ENCODE measurements around the gene COL6A5. TPM values are rescaled to one million over a fixed set of nuclear protein-coding genes. Genes with fewer than 3 reads are reported as not detected.
"Not testable (repeated sequence)": the region's sequence is repeated elsewhere in the genome, so short reads cannot be mapped to it uniquely, and the experiment has no call there.

COL6A5 gene
- total RNA-seq, 2 donors from 2014 or later: not detected

DNA sequence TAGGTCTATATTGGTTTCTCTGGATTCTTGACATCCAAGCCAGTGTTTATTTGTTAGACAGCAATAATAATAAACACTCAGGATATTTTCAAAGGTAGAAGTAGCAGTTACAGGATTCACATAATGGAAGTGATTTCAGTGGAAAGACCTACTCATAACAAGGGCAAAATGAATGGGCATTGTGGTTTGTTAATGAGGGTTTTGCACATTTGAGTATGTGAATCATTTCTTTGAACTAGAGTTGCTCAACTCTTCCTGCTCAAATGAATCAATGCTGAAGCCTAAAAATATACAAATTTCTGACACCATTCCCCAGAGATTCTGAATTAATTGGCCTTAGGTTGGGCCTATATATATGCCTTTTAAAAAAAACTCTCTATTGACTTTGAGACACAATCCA is 4.1 kb upstream of the COL6A5 start:
- H3K27me3 ChIP-seq: no peaks in the 10 kb centered on the region
- H3K36me3 ChIP-seq (replicated peaks in 1 of 2; ENCODE audit: insufficient read depth in 1 of 2, low read depth in 2 of 2): no peaks in the 10 kb centered on the region
- no peak overlapping the region for H3K4me3 ChIP-seq
- TF ChIP-seq, protein P1, sequence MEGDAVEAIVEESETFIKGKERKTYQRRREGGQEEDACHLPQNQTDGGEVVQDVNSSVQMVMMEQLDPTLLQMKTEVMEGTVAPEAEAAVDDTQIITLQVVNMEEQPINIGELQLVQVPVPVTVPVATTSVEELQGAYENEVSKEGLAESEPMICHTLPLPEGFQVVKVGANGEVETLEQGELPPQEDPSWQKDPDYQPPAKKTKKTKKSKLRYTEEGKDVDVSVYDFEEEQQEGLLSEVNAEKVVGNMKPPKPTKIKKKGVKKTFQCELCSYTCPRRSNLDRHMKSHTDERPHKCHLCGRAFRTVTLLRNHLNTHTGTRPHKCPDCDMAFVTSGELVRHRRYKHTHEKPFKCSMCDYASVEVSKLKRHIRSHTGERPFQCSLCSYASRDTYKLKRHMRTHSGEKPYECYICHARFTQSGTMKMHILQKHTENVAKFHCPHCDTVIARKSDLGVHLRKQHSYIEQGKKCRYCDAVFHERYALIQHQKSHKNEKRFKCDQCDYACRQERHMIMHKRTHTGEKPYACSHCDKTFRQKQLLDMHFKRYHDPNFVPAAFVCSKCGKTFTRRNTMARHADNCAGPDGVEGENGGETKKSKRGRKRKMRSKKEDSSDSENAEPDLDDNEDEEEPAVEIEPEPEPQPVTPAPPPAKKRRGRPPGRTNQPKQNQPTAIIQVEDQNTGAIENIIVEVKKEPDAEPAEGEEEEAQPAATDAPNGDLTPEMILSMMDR (IDR thresholded peaks at IDR 0.05): no peak
- TF ChIP-seq POLR2A (IDR thresholded peaks at IDR 0.05): no peak
- no peaks in the 10 kb centered on the region for H3K4me1 ChIP-seq
- H3K9me3 ChIP-seq: no peaks in the 10 kb centered on the region
- intact Hi-C loops (cut with DNase I): no loop called here
- H3K27ac ChIP-seq: no peak overlapping the region
- DNase-seq (no peak), ATAC-seq (no peak)

DNA sequence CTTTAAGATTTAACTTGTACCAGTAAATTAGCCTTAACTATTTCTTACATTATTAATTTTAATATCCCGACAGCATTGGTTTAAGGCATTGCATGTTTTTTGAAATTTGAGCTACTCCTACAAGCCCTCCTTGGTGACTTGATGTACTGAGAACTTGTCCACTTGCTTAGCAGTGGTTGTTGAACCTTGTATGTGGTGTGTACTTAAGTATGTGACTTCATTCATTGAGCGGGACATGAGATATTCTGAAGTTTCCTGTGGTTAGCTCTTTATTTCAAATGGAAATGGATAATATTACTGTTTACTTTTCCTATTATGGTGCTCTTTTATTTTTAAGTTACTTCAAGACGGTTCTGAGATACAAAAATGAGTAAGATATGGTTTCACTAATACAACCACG is 3.6 kb upstream of the COL6A5 start:
- TF ChIP-seq, protein P1 (IDR thresholded peaks at IDR 0.05): no peak
- no peak for TF ChIP-seq POLR2A (IDR thresholded peaks at IDR 0.05)
- intact Hi-C loops (cut with DNase I): no loop called here
- H3K4me1 ChIP-seq: no peaks in the 10 kb centered on the region
- no peak for DNase-seq
- no peak overlapping the region for H3K27ac ChIP-seq
- no peak overlapping the region for H3K4me3 ChIP-seq
- H3K9me3 ChIP-seq: no peaks in the 10 kb centered on the region
- H3K27me3 ChIP-seq: no peaks in the 10 kb centered on the region
- no peaks in the 10 kb centered on the region for H3K36me3 ChIP-seq (replicated peaks in 1 of 2; ENCODE audit: insufficient read depth in 1 of 2, low read depth in 2 of 2)
- WGBS, 2 donors: 57 to 60% methylated on average over 4 of the region's 4 CpGs
- no peak for ATAC-seq

DNA sequence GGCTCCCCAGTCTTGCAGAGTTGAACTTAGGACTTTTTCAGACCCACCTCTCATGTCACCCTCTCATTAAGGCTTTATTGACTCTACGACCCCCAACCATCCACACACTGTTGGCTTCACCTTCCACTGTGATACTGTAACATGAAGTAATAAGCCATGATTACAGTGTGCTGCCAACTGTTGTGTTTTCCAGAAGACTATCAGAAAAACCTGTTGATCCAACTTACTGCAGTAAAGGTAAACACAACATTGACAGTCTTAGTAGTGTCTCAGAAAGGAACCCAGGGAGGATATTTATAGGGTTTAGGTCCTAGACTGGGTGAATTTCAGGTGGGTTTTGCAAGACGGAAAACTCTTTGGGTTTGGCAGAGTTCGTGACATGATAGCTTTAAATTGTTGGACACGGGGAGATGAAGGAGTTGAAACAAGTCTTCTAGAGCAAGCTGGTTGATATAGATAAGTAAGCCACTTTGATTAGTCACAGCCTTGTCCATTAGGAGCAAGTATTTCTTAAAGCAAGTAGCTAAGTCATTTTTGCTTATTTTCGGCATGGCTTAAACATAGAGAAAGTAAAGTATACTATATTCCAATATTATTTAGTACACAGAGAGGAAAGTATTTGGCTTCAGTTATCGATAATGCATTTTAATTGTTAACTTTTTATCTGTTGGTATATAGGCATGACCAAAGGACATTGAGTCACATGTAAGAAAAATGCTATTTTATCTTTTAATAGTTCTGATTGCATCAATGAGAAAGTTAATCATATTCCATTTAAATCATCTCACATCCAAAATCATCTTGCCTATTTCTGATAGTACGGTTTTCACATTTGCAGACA is 2.4 kb upstream of the COL6A5 start:
- DNase-seq: no peak
- ATAC-seq: no peak
- intact Hi-C loops (cut with DNase I): no loop called here
- no peak overlapping the region for H3K4me3 ChIP-seq
- no peak overlapping the region for H3K27ac ChIP-seq
- H3K9me3 ChIP-seq: no peaks in the 10 kb centered on the region
- H3K36me3 ChIP-seq (replicated peaks in 1 of 2; ENCODE audit: insufficient read depth in 1 of 2, low read depth in 2 of 2): no peaks in the 10 kb centered on the region
- TF ChIP-seq POLR2A (IDR thresholded peaks at IDR 0.05): no peak
- TF ChIP-seq, protein P1 (IDR thresholded peaks at IDR 0.05): no peak
- WGBS, 2 donors: 56 to 59% methylated on average over 7 of the region's 7 CpGs
- H3K4me1 ChIP-seq: no peaks in the 10 kb centered on the region
- no peaks in the 10 kb centered on the region for H3K27me3 ChIP-seq

DNA sequence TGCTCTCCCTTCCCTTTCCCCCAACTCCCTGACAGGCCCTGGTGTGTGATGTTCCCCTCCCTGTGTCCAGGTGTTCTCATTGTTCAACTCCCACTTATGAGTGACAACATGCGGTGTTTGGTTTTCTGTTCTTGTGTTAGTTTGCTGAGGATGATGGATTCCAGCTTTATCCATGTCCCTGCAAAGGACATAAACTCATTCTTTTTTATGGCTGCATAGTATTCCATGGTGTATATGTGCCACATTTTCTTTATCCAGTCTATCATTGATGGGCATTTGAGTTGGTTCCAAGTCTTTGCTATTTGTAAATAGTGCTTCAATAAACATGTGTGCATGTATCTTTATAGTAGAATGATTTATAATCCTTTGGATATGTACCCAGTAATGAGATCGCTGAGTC is 2.8 kb downstream of the COL6A5 start:
- 80 to 91% methylated on average over 2 of the region's 2 CpGs for WGBS, 2 donors
- ATAC-seq; H3K27ac ChIP-seq; H3K27me3 ChIP-seq; H3K9me3 ChIP-seq; intact Hi-C loops (cut with DNase I); H3K4me1 ChIP-seq; H3K4me3 ChIP-seq; H3K36me3 ChIP-seq (replicated peaks in 1 of 2; ENCODE audit: insufficient read depth in 1 of 2, low read depth in 2 of 2); DNase-seq: not testable (repeated sequence)

DNA sequence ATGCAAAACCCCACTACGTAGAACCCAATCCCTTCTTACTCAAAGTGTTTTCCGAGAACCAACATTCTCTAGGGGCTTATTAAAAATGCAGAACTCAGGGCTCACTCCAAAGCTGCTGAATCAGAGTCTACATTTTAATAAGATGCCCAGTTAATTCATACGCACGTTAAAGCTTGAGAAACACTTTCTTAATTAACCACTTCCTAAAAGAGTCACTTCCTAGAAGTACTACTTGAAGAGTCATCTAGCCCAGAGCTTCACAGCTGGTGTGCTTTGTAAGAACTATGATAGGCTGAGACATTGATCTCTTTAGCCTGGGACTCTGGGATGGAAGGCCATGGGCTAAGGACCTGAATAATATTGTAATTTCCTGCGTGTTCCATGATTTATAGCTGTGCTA is 9.0 kb downstream of the COL6A5 start:
- no peaks in the 10 kb centered on the region for H3K36me3 ChIP-seq (replicated peaks in 1 of 2; ENCODE audit: insufficient read depth in 1 of 2, low read depth in 2 of 2)
- no peak overlapping the region for H3K4me3 ChIP-seq
- TF ChIP-seq POLR2A (IDR thresholded peaks at IDR 0.05): no peak
- TF ChIP-seq, protein P1 (IDR thresholded peaks at IDR 0.05): no peak
- H3K27me3 ChIP-seq: no peaks in the 10 kb centered on the region
- H3K4me1 ChIP-seq: no peaks in the 10 kb centered on the region
- H3K27ac ChIP-seq: no peak overlapping the region
- ATAC-seq (no peak), DNase-seq (no peak)
- no peaks in the 10 kb centered on the region for H3K9me3 ChIP-seq
- intact Hi-C loops (cut with DNase I): no loop called here
- WGBS, 2 donors: 65 to 81% methylated on average over 5 of the region's 5 CpGs
